K562 (cell line): ENCODE measurements around the gene NPEPL1. TPM values are rescaled to one million over a fixed set of nuclear protein-coding genes. Genes with fewer than 3 reads are reported as not detected.

Source experiments
- ATAC-seq: fragments of 200-7000 bp; cut with Tn5 transposase; 3 replicates; pipeline ENCODE4 v1.9.1; 2020; ENCODE audit warnings: moderate library complexity
- BruUV-seq: library from RNA; stranded (reverse); fragments of 400-500 nt; replicated peaks from 2 replicates; lab custom pipeline; 2021; lab: Mats Ljungman, UMichigan
- CTCF ChIA-PET: fragments of 300-600 bp; formaldehyde crosslinking; extraction: SDS; loops from one replicate; lab custom pipeline; 2021; ENCODE audit warnings: low intra/inter-chr PET ratio; lab: Yijun Ruan, JAX
- POLR2A ChIA-PET: fragments of 300-600, 350-650 bp; sonication (Branson Sonifier 250); formaldehyde crosslinking; extraction: SDS; loops from one replicate; lab custom pipeline; 2021; ENCODE audit warnings: antibody characterized with exemption, inconsistent platforms; lab: Yijun Ruan, JAX
- DNase-seq, 4 experiments: peaks; one replicate each; pipeline versions ENCODE4 v3.0.0 to v3.0.0-alpha.2; 2011 to 2018; ENCODE audit warnings: low spot score in 3 of 4, mixed read lengths in 3 of 4; ENCODE audit errors: extremely low read depth in 1 of 4
- FAIRE-seq: peaks from 2 replicates; lab custom pipeline; 2011; peaks lifted over from hg19 to GRCh38; lab: Jason Lieb, UNC
- H2AFZ ChIP-seq: 2 replicates; pipeline ENCODE4 v1.6.0; 2011; ENCODE audit warnings: low read depth, low read length, control low read depth, inconsistent platforms
- H3K27ac ChIP-seq: fragments of 200-600 bp; 3 replicates; pipeline ENCODE4 v1.8.0; 2011; ENCODE audit warnings: low read depth, mild to moderate bottlenecking, control low read depth, inconsistent platforms, low read length, moderate library complexity, mixed read lengths; ENCODE audit errors: extremely low read depth
- H3K27me3 ChIP-seq, 2 experiments: fragments of 300-600 bp in 1 of 2; 2 replicates in 1 of 2; 3 replicates in 1 of 2; pipeline versions ENCODE4 v1.6.0 to v1.8.0; 2011; ENCODE audit warnings: inconsistent platforms in 2 of 2, low read length in 2 of 2, mild to moderate bottlenecking in 1 of 2, mixed read lengths in 1 of 2, moderate library complexity in 1 of 2; ENCODE audit not compliant: control insufficient read depth in 2 of 2, insufficient read depth in 2 of 2
- H3K36me3 ChIP-seq: fragments of 300-600 bp; 3 replicates; pipeline ENCODE4 v1.8.0; 2011; ENCODE audit warnings: mild to moderate bottlenecking, low read length, inconsistent platforms; ENCODE audit not compliant: control insufficient read depth, insufficient read depth
- H3K4me1 ChIP-seq, 2 experiments: fragments of 200-600 bp in 1 of 2; replicated peaks in 1 of 2; 2 replicates in 1 of 2; 3 replicates in 1 of 2; pipeline versions ENCODE4 v1.5.1 to v1.8.0; 2011; ENCODE audit warnings: inconsistent platforms in 2 of 2, low read length in 2 of 2, mild to moderate bottlenecking in 1 of 2, mixed read lengths in 1 of 2, moderate library complexity in 1 of 2; ENCODE audit not compliant: control insufficient read depth in 2 of 2, insufficient read depth in 2 of 2
- H3K4me2 ChIP-seq: 2 replicates; pipeline ENCODE4 v1.6.1; 2011; ENCODE audit warnings: low read length, control low read depth, inconsistent platforms, mixed read lengths; ENCODE audit not compliant: insufficient read depth
- H3K4me3 ChIP-seq: fragments of 200-600 bp; sonication (generic), shearing (Covaris generic); 2 replicates; pipeline ENCODE4 v1.5.1; 2016; ENCODE audit warnings: control low read depth, inconsistent platforms
- H3K79me2 ChIP-seq: fragments of 200-600 bp; 3 replicates; pipeline ENCODE4 v1.8.0; 2011; ENCODE audit warnings: low read length, inconsistent platforms; ENCODE audit not compliant: control insufficient read depth, insufficient read depth
- H3K9ac ChIP-seq, 2 experiments: 2 replicates each; pipeline versions ENCODE4 v1.6.0 to v1.6.1; 2011; ENCODE audit warnings: low read depth in 2 of 2, low read length in 2 of 2, control low read depth in 1 of 2, inconsistent platforms in 1 of 2, mild to moderate bottlenecking in 1 of 2, mixed read lengths in 1 of 2; ENCODE audit not compliant: insufficient read depth in 1 of 2
- H3K9me1 ChIP-seq: one replicate; pipeline ENCODE4 v1.6.0; 2011; ENCODE audit warnings: inconsistent platforms, mild to moderate bottlenecking, low read length, moderate library complexity; ENCODE audit not compliant: control insufficient read depth, insufficient read depth
- H3K9me3 ChIP-seq: replicated peaks from 2 replicates; pipeline ENCODE4 v1.5.1; 2011; ENCODE audit warnings: low read depth, low read length, inconsistent platforms; ENCODE audit not compliant: control insufficient read depth, insufficient read depth
- H4K20me1 ChIP-seq: replicated peaks from 2 replicates; pipeline ENCODE4 v1.6.1; 2011; ENCODE audit warnings: low read length, inconsistent platforms, mixed read lengths; ENCODE audit not compliant: control insufficient read depth, insufficient read depth
- HSF4 ChIP-seq: fragments of 250-450 bp; sonication (Bioruptor Pico); IDR thresholded peaks from 2 replicates; pipeline ENCODE4 v2.1.2; 2022; ENCODE audit warnings: mild to moderate bottlenecking, moderate library complexity, borderline replicate concordance
- MTA2 ChIP-seq: fragments of 450-650 bp; IDR thresholded peaks from 2 replicates; pipeline ENCODE4 v1.6.1; 2016; ENCODE audit warnings: low read depth
- RBM15 ChIP-seq: fragments of 200-400 bp; formaldehyde crosslinking; IDR thresholded peaks from 2 replicates; pipeline ENCODE4 v1.6.1; 2018; ENCODE audit warnings: mild to moderate bottlenecking, low read length, moderate library complexity; ENCODE audit not compliant: insufficient read depth
- TBP ChIP-seq: optimal IDR thresholded peaks from 2 replicates; pipeline ENCODE3; 2011; ENCODE audit warnings: low read depth, low read length, improper control_type of control experiment
- TFAP4 ChIP-seq: sonication (generic); formaldehyde crosslinking; IDR thresholded peaks from 2 replicates; pipeline ENCODE4 v1.8.0; 2022; ENCODE audit warnings: missing genetic modification reagents, mild to moderate bottlenecking, moderate library complexity, borderline replicate concordance
- WGBS: fragments of 100-300 bp; shearing (Covaris generic); methylation state at CpG from one replicate; pipeline ENCODE4 v1.1.6; 2016; ENCODE audit warnings: low coverage, mixed read lengths; ENCODE audit not compliant: insufficient coverage; ENCODE audit errors: missing lambda C conversion rate; 5-methylcytosine and 5-hydroxymethylcytosine counted together
- in situ Hi-C: fragments of 300-500 bp; cut with MboI; formaldehyde crosslinking; loops from 4 replicates; pipeline ENCODE4 v1.15.0; 2018; ENCODE audit warnings: inconsistent platforms, mixed read lengths
- intact Hi-C: fragments of 100-400 bp; cut with micrococcal nuclease; formaldehyde crosslinking; loops from 2 replicates; pipeline ENCODE4 v1.14.2; 2022
- polyA plus RNA-seq, 8 experiments: library from polyadenylated mRNA; depleted of rRNA in 4 of 8; stranded (reverse) in 5 of 8; unstranded in 3 of 8; fragments of >200 nt; fragmentation: Nextera tagmentation in 2 of 8; fragmentation: Illumina TruSeq in 1 of 8; extraction: Ambion mirVana in 2 of 8; extraction: Trizol in 1 of 8; gene quantifications; 2 replicates each; pipeline versions ENCODE4 v1.2.1 to v1.2.3, GENCODE V29; 2011 to 2014; ENCODE audit warnings: inconsistent platforms in 1 of 8, missing spikeins in 1 of 8
- total RNA-seq, 7 experiments: library from RNA; depleted of rRNA in 6 of 7; stranded (reverse); fragments of >200 nt in 6 of 7; fragmentation: Illumina TruSeq in 2 of 7; extraction: Trizol in 2 of 7; gene quantifications; 2 replicates each; pipeline versions ENCODE4 v1.2.1 to v1.2.3, GENCODE V29; 2011 to 2021; ENCODE audit warnings: low replicate concordance in 1 of 7
- TF ChIP-seq, protein P1 (sequence below), 2 experiments: fragments of 450-650 bp in 1 of 2; sonication (generic) in 1 of 2; formaldehyde crosslinking; conservative IDR thresholded peaks; 2 replicates each; pipeline versions ENCODE4 v1.4.0 to v1.8.1; 2020 to 2022; ENCODE audit warnings: mild to moderate bottlenecking in 1 of 2, missing genetic modification reagents in 1 of 2
- TF ChIP-seq, protein P2 (sequence below): fragments of 450-650 bp; formaldehyde crosslinking; IDR thresholded peaks from 2 replicates; pipeline ENCODE4 v1.4.0; 2020; ENCODE audit warnings: mild to moderate bottlenecking, mixed read lengths
- TF ChIP-seq, protein P3 (sequence below): fragments of 450-650 bp; formaldehyde crosslinking; IDR thresholded peaks from 2 replicates; pipeline ENCODE4 v1.4.0; 2020; ENCODE audit warnings: mild to moderate bottlenecking, moderate library complexity
- TF ChIP-seq, protein P4 (sequence below): fragments of 450-650 bp; IDR thresholded peaks from 2 replicates; pipeline ENCODE4 v1.6.1; 2016; ENCODE audit warnings: mild to moderate bottlenecking
- TF ChIP-seq, protein P5 (sequence below): fragments of 250-450 bp; sonication (Bioruptor Pico); IDR thresholded peaks from 2 replicates; pipeline ENCODE4 v1.8.0; 2022; ENCODE audit warnings: inconsistent platforms

Gene NPEPL1
- total and polyA plus RNA-seq, 9 of the 15 experiments (the other 6 are each of a cell fraction or from before 2014, with no cell fraction given) = 0.04 to 5.6 (median 0.94) TPM

DNA sequence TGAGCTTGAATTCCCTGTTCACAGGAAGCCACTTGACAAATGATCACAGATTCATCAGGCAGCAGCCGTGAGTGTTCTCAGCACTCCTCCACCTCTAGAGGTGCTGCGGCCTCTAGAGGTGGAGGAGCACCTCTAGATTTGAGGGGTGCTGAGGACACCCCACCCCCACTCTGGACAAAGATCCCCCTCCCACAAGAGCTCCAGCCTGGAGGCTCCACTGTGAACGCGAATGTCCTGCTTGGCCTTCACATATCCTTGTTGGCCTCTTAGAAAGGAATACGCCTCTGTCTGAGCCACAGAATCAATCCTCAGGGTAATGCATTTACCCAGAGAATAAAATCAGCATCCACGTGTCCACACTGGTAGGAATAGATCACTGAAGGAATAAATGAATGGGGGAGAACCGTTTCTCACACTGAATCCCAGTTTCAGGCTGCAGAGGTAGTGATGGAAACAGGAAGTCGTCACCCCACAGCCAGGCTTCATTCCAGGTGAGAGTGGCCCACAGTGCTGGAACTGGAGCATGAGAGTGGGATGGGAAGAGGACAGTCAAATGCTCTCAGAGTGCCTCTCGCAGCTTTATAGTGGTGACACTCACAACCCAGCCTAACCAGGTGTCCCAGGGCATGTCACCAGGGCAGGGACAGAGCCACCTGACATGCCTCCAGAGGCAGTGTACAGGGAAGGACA is 16.6 kb downstream of the NPEPL1 start:
- no peak overlapping the region for H3K27ac ChIP-seq
- H3K4me2 ChIP-seq = no peak overlapping the region
- H3K9ac ChIP-seq = no peak overlapping the region
- H3K36me3 ChIP-seq = no peaks in the 10 kb centered on the region
- ChIA-PET CTCF (no interaction called here), POLR2A (no interaction called here)
- no peak overlapping the region for H2AFZ ChIP-seq
- in situ Hi-C loops = no loop called here
- no peaks in the 10 kb centered on the region for H4K20me1 ChIP-seq
- peaks cover 2% of the 10 kb centered on the region for H3K9me1 ChIP-seq
- H3K79me2 ChIP-seq = no peaks in the 10 kb centered on the region
- H3K27me3 ChIP-seq = peaks cover 0 to 21% of the 10 kb centered on the region in 2 experiments; a peak in 2 of 5 replicates
- H3K4me3 ChIP-seq = no peak overlapping the region
- BruUV-seq = no TSS peak
- H3K4me1 ChIP-seq = peaks cover 0 to 9% of the 10 kb centered on the region in 2 experiments; a peak in 1 of 5 replicates
- WGBS = 40% methylated on average over 9 of the region's 9 CpGs
- intact Hi-C loops = no loop called here
- DNase-seq (no peak), ATAC-seq (no peak), FAIRE-seq (no peak)
- no peaks in the 10 kb centered on the region for H3K9me3 ChIP-seq
- TF ChIP-seq TBP (no peak), RBM15 (no peak), TFAP4 (CRISPR knock-in tag) (no peak), HSF4 (CRISPR knock-in tag) (no peak), MTA2 (no peak)
- TF ChIP-seq, protein P1, sequence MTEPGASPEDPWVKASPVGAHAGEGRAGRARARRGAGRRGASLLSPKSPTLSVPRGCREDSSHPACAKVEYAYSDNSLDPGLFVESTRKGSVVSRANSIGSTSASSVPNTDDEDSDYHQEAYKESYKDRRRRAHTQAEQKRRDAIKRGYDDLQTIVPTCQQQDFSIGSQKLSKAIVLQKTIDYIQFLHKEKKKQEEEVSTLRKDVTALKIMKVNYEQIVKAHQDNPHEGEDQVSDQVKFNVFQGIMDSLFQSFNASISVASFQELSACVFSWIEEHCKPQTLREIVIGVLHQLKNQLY (CRISPR knock-in tag; conservative IDR thresholded peaks at IDR 0.05) = no peak
- TF ChIP-seq, protein P2, sequence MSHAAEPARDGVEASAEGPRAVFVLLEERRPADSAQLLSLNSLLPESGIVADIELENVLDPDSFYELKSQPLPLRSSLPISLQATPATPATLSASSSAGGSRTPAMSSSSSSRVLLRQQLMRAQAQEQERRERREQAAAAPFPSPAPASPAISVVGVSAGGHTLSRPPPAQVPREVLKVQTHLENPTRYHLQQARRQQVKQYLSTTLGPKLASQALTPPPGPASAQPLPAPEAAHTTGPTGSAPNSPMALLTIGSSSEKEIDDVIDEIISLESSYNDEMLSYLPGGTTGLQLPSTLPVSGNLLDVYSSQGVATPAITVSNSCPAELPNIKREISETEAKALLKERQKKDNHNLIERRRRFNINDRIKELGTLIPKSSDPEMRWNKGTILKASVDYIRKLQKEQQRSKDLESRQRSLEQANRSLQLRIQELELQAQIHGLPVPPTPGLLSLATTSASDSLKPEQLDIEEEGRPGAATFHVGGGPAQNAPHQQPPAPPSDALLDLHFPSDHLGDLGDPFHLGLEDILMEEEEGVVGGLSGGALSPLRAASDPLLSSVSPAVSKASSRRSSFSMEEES (CRISPR knock-in tag) = no peak
- TF ChIP-seq, protein P3, sequence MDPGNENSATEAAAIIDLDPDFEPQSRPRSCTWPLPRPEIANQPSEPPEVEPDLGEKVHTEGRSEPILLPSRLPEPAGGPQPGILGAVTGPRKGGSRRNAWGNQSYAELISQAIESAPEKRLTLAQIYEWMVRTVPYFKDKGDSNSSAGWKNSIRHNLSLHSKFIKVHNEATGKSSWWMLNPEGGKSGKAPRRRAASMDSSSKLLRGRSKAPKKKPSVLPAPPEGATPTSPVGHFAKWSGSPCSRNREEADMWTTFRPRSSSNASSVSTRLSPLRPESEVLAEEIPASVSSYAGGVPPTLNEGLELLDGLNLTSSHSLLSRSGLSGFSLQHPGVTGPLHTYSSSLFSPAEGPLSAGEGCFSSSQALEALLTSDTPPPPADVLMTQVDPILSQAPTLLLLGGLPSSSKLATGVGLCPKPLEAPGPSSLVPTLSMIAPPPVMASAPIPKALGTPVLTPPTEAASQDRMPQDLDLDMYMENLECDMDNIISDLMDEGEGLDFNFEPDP (CRISPR knock-in tag) = no peak
- TF ChIP-seq, protein P4, sequence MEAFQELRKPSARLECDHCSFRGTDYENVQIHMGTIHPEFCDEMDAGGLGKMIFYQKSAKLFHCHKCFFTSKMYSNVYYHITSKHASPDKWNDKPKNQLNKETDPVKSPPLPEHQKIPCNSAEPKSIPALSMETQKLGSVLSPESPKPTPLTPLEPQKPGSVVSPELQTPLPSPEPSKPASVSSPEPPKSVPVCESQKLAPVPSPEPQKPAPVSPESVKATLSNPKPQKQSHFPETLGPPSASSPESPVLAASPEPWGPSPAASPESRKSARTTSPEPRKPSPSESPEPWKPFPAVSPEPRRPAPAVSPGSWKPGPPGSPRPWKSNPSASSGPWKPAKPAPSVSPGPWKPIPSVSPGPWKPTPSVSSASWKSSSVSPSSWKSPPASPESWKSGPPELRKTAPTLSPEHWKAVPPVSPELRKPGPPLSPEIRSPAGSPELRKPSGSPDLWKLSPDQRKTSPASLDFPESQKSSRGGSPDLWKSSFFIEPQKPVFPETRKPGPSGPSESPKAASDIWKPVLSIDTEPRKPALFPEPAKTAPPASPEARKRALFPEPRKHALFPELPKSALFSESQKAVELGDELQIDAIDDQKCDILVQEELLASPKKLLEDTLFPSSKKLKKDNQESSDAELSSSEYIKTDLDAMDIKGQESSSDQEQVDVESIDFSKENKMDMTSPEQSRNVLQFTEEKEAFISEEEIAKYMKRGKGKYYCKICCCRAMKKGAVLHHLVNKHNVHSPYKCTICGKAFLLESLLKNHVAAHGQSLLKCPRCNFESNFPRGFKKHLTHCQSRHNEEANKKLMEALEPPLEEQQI = no peak
- TF ChIP-seq, protein P5, sequence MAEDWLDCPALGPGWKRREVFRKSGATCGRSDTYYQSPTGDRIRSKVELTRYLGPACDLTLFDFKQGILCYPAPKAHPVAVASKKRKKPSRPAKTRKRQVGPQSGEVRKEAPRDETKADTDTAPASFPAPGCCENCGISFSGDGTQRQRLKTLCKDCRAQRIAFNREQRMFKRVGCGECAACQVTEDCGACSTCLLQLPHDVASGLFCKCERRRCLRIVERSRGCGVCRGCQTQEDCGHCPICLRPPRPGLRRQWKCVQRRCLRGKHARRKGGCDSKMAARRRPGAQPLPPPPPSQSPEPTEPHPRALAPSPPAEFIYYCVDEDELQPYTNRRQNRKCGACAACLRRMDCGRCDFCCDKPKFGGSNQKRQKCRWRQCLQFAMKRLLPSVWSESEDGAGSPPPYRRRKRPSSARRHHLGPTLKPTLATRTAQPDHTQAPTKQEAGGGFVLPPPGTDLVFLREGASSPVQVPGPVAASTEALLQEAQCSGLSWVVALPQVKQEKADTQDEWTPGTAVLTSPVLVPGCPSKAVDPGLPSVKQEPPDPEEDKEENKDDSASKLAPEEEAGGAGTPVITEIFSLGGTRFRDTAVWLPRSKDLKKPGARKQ = no peak
